Colon (tissue), 2 donors: ENCODE measurements around the gene NPY4R.
"Not testable (repeated sequence)": the region's sequence is repeated elsewhere in the genome, so short reads cannot be mapped to it uniquely, and the experiment has no call there.

Source experiments
- FAIRE-seq: peaks from 2 replicates; lab custom pipeline; 2012; peaks lifted over from hg19 to GRCh38; lab: Jason Lieb, UNC
- donor health status: control.
- donor health status: control.

Gene NPY4R

GRCh38 chr10:46465765-46466164 is at the start of gene NPY4R:
Gene NPY4R (minus strand): TSS chr10:46465958. CDS start chr10:46462635, 3,323 bp downstream.
- FAIRE-seq = not testable (repeated sequence)

GRCh38 chr10:46515366-46515765 is 49.6 kb upstream of the NPY4R start:
- FAIRE-seq = no peak

GRCh38 chr10:46514899-46515298 is 49.1 kb upstream of the NPY4R start:
- FAIRE-seq = no peak

- FAIRE-seq = no peak
Observed at GRCh38 chr10:46514431-46514861, 48.7 kb upstream of the NPY4R start.

GRCh38 chr10:46513333-46513732 is 47.6 kb upstream of the NPY4R start:
- FAIRE-seq = not testable (repeated sequence)

- FAIRE-seq = not testable (repeated sequence)
Observed at GRCh38 chr10:46512725-46513124, 47.0 kb upstream of the NPY4R start.

- FAIRE-seq = not testable (repeated sequence)
Observed at GRCh38 chr10:46512002-46512401, 46.2 kb upstream of the NPY4R start.

- FAIRE-seq = not testable (repeated sequence)
Observed at GRCh38 chr10:46499990-46500389, 34.2 kb upstream of the NPY4R start.

GRCh38 chr10:46498985-46499703 is 33.4 kb upstream of the NPY4R start:
- not testable (repeated sequence) for FAIRE-seq

GRCh38 chr10:46497878-46498277 is 32.1 kb upstream of the NPY4R start:
- FAIRE-seq = not testable (repeated sequence)

- not testable (repeated sequence) for FAIRE-seq
Observed at GRCh38 chr10:46497401-46497800, 31.6 kb upstream of the NPY4R start.

- FAIRE-seq = not testable (repeated sequence)
Observed at GRCh38 chr10:46491364-46492114, 25.8 kb upstream of the NPY4R start.

GRCh38 chr10:46490285-46490684 is 24.5 kb upstream of the NPY4R start:
- not testable (repeated sequence) for FAIRE-seq

GRCh38 chr10:46486459-46486858 is 20.7 kb upstream of the NPY4R start:
- FAIRE-seq = not testable (repeated sequence)

- not testable (repeated sequence) for FAIRE-seq
Observed at GRCh38 chr10:46474746-46475320, 9.1 kb upstream of the NPY4R start.

GRCh38 chr10:46473758-46474157 is 8.0 kb upstream of the NPY4R start:
- not testable (repeated sequence) for FAIRE-seq

- not testable (repeated sequence) for FAIRE-seq
Observed at GRCh38 chr10:46470134-46470533, 4.4 kb upstream of the NPY4R start.

- FAIRE-seq = not testable (repeated sequence)
Observed at GRCh38 chr10:46468119-46468809, 2.5 kb upstream of the NPY4R start.

- FAIRE-seq = not testable (repeated sequence)
Observed at GRCh38 chr10:46463608-46464007, 2.1 kb downstream of the NPY4R start.

- not testable (repeated sequence) for FAIRE-seq
Observed at GRCh38 chr10:46462276-46462675, 3.5 kb downstream of the NPY4R start.

GRCh38 chr10:46459579-46459978 is 6.2 kb downstream of the NPY4R start:
- FAIRE-seq = not testable (repeated sequence)

- FAIRE-seq = not testable (repeated sequence)
Observed at GRCh38 chr10:46457071-46457470, 8.7 kb downstream of the NPY4R start.
